Hematopoietic multipotent progenitor cell treated with erythropoietin and hydrocortisone succinate and interleukin-3 and kit ligand, for 17 days (in vitro differentiated cells): ENCODE data around the gene NELL1.

Experiments used
- DNase-seq: peaks from one replicate; pipeline ENCODE4 v3.0.0-alpha.2; 2015; ENCODE audit warnings: low spot score

The NELL1 gene

DNA sequence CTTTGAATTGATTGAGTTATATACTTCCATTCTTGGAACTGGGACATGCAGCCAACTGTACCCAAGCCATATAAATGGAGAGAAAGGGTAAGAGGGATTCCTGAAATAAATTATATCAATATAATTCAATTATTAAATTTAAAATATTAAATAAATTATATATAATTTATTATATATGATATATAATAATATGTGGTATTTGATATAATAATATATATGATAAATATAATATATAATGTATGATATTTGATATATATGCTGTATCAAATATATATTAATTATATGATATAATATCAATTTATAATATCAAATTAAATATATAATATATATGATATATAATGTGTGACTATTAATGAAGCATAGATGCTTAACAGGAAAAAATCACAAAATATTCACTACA lies 677.0 kb downstream of the NELL1 start:
- no peak for DNase-seq

DNA sequence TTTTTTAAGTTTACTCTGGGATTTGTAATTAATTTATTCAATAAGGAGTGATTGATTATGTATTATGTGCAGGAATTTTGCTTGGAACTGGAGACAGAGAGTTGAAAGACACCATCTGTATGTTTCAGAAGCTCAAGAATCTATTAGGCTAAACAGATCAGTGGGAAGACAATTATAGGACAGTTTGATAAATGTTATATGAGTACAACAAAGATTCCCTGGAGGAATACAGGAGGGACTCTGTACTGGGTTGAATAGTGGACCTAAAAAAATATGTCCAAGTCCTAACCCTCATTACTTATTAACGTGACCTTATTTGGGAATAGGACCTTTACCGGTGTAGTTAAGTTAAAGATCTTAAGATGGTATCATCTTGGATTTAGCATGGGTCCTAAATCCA lies 681.2 kb downstream of the NELL1 start:
- DNase-seq, result no peak

DNA sequence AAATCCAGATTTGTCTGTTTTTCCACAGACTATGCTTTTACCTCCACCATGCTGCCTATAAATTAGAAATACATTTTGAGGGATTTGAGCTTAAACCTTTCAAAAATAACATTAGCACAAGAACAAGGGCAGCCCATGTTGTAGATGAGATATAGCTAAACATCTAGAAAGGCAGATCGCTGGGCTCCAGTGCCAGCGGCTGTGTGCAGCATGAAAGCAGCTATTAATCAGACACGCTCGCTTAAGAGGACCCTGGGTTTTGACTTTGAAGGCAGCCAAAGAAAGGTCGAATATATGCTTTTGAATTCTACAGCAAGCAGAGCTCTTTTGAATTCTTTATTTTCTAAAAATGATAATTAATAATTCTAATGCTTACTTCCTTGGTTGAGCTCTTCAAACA lies 684.0 kb downstream of the NELL1 start:
- DNase-seq, result no peak

DNA sequence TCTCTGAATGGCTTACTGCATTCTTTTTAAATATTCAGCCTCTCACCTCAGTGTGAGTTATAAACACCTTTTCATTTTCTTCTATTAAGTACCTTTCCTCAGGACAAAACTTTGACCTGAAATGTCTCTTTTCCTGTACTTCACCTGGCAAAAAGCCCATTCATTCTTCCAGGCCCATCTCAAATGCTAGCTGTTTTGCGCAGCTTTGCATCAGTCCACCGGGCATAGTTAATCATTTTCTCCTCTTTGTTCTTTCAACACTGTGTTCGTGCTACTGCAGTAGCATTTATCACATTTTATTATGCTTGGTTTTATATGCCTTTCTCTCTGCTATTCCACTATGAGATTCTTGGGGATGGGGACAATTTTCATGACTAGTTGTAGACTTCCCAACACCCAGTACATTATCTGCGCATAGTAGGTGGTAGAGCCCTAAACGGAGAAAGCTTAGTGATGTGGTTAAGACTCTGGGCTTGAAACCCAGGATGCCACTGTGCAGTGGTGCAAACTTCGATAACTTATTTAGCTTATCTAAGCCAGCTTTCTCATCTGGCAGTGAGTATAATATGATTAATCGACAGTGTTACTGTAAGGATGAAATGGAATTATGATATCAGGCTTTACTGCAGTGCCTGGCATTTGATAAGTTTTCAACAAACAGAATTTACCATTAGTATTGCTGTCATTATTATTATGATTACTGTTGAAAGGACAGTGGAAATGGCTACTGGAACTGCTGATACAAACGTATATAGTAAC lies 695.7 kb downstream of the NELL1 start:
- DNase-seq, result no peak

DNA sequence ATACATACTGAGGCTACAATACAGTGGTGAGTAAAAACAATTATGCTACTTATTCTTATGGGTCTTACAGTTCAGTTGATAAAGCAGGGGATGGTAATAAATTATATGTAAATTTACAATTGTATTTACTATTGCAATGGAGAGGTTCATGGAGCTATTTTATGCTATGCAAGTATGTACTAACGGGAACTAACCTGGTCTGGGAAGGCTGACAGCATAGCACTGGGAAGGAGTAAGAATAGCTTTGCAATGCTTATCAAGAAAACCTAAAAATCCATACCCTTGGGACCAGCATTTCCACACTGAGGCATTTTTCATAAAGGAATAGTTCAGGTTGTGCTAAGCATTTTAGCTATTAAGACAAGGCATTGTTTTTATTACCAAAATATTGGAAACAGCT lies 700.6 kb downstream of the NELL1 start:
- no peak for DNase-seq

DNA sequence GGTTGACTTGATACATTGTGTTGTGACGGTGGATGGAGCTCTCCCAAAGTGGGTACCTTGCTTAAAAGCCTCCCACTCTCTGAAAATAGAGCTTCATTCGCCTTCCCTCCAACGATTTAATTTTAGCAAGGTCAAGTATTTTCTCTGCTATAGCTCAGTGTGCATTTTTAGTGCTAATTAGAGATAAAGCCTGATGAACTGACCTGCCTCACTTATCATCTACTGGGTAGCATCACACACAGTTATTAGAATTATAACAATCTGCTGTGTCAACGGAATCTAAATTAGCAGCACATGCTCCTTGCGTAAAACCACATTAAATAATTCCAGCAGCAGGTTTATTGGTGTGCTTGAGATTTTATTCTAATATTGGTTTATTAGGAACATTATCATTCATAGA lies 701.7 kb downstream of the NELL1 start:
- DNase-seq, result no peak

DNA sequence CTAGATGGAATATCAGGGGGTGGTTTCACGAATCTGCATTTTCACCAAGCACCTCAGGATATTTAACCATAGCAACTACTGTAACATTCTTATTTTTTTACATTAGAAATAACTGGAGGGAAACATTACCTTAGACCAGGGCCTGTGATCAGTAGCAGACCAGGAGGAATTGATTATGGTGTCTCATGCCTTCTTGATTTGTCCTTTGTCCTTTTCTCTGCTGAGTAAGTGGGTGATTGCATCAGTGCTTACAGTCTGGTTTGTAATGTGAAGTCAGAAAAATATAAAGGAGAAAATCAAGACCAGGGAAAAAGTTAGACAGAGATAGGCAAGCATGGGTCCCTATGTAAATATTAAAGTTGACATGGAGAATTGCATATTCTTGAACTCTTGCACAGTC lies 703.3 kb downstream of the NELL1 start:
- DNase-seq, result no peak

DNA sequence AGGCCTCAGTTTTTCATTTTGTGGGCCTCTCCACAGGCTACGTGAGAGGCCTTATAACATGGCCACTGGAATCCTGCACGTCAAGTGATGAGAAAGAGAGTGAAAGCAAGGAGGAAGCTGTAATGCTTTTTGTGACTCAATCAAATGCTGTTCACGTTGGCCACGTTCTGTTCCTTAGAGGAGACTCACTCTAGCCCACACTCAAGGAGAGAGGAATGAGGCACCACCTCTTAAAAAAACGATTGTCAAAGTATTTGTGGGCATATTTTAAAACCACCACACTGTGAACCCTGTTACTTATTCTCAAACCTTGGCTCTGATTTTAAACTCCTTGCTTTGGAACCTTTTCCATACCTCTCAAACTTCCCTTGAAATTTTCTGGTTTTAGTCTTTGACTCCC lies 705.0 kb downstream of the NELL1 start:
- no peak for DNase-seq

DNA sequence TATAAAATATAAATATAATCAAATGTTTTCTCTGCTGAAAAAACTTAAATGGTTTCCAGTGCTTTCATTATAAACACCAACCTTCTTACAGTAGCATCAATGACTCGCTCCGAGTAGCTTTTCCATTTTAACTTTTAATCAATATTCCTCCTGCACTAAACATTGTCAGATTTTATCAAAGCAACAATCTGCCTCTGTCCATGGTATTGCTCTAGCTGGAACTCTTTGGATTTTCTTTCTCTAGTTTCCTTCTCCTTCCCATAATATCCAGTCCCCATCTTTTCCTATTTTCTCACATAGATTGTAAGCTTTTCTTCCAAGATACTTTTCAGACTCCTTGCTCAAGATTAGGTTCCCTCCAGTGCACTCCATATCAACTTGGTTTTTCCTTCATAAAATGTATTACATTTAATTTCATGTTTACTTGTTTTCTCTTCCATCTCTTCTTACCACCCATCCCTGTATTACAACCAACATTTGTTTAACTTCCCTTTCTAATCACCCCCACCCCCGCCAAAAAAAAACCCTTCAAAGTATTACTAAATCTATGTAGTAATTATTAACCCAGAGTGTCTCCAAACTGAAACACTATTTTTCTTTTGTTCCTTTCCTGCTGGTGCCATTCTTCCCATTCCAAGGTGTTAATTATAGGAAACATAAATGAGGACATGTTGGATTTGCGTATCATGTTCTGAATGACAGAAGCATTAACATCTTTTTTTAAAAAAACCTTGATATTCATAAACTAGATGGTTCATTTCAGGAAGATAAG lies 716.5 kb downstream of the NELL1 start:
- DNase-seq, result no peak

DNA sequence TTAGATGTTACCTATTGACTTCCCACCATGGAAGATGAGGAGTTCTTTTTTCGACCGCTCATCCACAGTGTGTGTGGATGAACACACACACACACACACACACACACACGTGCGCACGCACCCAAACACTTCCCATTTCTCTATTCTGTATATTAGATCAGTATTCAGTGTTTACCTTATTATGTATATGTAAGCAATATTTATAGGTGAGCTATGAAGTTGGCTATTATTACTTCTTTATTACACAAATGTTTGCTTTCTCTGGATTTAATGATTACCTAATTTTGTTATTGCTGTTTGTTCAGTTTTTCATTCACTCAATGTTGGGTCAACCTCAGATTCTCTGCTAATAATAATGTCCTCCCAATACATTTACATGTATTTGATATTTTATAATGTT lies 721.0 kb downstream of the NELL1 start:
- DNase-seq, result no peak

DNA sequence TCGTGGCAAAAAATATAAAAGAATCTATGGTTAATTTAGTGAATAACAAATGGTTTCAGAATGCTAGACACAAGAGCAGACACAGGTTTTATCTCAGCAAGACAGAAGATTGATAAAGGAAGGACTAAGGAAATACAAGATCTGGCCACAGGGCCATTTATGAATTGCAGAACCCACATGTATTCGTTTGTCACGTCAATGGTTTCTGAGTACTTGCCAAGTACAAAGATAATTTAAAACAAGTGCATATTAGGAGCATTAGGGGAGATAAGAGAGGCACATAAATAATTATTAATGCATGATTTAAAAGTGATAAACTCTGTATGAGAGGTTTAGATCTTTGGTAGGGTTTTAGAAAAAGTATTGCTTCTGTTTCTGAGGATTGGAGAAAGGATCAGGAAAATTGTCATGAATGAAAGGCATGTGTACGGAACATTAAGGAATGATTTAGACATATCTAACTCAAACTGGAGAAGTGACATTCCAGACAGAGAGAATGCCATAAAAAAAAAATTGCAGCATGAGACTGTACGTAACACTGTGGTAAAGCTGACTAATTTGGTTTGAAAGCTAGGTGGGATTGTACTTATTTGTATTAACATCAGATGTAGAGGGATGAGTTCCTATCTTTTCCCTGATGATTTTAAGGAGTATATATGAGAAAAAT lies 727.1 kb downstream of the NELL1 start:
- no peak for DNase-seq

DNA sequence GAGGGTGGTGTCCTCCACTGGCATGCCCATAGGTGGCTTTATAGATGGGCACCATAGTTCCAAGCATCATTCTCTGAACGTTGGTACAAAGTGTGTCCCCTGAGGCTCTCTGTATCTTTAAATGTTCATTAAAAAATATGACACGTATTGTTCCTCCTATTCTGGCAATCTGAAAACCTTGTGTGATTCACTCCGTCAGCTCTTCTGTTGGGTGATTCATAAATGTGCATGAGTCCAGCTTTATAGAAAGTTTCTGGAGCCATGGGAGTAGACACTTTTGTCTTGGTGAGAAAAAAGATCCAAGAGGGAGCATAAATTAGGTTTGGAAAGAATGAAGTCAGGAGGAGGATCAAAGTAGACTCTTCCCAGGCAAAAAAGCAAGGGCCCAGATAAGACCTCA lies 728.8 kb downstream of the NELL1 start:
- no peak for DNase-seq

DNA sequence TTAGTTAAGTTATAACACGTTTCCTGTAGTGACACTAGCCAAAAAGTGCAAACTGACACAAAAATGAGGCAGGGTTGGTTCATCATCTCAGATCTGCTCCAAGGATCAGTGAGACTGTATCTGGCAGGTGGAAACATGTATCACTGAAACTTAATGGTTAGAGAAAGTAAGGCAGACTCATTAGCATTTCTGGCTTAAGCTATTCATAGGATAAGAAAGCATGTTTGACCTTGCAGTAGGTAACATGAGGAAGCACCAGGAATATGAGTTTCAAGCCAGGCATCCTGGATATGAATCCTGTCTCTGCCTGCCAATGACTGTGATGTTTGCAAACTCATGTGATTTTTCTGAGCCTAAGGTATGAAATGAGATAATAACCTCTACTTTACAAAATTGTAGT lies 732.1 kb downstream of the NELL1 start:
- no peak for DNase-seq

DNA sequence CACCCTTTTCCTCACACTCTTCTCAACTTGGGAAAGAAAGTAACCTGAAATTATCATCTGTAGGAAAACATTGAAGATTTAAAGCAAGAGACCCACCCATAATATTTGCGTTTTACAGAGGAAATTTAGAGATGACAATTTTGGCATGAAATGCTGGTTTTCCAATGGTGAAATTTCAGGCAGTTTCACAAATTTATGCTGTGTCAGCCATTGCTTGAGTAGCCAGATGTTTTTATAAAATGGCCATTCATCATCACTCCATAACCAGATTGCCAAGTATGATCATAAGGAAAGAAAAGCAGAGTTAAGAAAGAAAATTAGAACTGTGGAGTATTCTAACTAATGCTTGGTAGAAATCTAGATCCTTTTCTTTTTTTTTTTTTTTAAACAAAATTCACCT lies 732.9 kb downstream of the NELL1 start:
- no peak for DNase-seq

DNA sequence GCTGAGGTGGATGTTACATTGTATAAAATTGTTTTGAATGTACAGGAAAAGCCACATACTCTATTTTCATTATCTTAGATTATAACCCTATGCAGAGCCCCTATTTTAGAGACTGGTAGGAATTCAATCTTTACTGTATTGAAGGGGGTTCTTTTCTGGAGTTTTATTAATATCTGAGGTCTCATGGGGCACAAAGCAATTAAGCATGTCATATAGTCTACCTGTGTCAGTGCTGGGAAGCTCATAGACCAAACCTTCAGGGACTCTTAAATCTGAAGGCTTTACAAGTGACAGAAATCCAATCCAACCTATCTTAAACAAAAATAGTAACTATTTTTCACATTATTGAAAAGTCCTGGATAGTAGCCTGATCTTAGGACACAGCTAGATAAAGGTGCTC lies 733.7 kb downstream of the NELL1 start:
- no peak for DNase-seq

DNA sequence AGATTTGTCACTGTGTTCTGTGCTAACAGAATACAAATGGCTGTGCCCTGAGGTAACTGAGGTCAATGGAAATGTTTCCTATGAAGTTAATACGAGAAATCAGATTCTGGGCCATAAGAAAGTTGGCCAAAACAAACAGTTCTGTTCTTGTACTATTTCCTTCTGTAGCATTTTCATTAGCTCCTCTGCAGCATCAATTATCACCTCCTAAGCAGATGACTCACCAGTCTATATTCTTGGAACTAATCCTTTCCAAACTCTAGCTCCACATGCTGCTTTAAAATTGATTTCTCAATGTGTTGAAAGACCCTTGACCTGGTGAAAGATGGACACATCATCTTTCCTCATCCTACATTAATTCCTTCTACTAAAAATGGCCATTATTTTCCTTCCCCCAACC lies 736.0 kb downstream of the NELL1 start:
- DNase-seq, result no peak

DNA sequence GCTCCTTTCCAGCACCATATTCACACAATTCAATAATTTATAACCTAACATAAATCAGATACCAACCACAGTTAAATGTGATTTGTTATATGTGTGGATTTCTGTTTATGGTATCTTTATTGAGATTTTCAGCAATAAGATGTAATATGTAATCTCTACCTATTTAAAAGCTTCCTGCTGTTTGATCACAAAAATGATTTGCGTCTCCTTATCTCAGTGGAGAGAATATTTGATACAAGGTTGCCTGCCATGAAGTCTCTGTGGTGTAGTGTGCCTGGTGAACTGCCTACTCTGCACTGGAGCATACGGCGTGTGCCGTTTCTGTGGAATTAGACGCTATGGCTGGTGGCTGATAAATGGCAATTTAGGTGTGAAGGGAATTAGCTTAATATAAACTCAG lies 741.1 kb downstream of the NELL1 start:
- DNase-seq, result no peak

DNA sequence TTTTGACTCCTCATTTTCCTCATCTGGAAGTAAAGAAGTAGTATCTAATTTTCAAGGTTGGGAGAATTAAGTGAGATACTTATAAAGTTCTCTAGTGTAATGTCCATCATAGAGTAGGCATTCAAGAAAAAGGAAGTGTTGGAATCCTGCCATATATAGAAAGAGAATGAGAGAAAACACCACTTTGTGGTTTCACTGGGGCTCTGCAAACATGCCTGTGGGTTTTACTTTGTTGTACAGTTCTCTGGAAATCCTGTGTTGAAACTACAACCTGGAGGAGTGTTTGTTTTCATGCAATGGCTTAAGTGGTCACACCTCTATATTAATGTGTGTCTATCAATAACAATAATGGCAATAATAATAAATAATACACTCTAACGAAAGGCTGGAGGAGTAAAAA lies 741.7 kb downstream of the NELL1 start:
- no peak for DNase-seq

DNA sequence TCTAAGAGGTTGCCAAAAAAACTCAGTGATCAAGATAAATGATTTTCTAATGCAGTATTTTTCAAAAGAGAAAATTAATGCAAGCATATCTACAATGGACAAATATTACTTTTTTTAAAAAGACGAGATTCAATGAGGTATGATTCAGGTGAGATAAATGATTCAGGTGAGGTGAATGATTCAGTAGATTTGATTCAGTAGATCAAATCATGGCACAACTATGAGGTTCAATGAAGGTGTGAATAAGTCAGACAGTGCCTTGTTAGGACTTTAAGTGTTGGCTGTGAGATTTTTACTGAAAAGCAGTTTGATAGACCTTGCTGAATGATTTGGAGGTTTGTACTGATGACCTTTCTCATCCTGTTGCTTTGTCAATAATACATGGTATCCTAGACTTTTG lies 742.2 kb downstream of the NELL1 start:
- DNase-seq, result no peak

DNA sequence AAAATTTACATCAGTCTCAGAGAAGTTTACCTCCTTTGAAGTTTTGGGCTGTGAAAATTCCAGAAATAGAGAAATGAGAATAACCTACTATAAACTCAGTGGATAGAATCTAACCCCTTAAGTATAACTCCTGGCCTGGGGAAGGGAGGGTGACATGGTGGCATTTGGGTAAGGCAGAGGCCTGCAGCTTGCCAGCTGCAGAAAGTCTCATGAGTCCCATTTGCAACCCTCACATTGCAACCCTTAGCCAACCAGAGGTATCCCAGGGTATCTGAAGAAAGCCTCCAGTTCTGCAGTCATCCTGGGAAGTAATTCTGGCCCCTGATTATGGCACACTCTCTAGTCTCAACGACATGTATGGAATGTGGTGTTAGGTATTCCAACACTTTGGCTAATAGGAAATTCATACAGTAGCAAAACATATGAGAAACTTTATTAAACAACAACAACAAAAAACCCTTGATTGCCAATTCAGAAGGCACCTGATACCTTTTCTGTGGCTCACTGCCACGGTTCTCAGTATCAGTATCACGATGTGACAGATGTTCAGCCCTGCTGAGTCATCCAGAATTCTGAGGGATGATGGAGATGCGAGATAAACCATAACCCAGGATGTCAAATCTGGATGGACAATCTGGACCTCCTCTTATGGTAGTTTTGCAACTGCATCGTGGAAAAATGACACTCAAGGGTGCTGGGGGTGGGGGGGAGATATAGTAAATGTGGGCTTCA lies 743.4 kb downstream of the NELL1 start:
- DNase-seq, result no peak

DNA sequence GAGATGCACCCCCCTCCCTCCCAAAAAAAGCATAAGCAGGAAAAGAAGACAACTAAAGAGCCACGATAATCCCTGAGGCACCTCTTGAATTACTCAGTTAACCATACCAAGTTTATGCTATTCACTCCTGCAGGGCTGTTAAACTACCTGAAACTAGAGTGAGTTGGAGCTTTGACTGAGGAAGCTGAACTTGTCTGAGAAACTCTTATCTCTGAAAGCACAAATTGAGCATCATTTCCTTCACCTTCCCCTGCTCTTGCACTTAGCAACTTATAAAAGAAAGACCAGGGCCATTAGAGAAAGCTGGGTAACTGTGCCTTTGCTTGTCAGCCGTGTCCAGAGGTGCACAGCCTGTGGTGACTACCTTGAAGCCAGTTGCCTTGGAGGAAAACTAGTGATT lies 745.6 kb downstream of the NELL1 start:
- no peak for DNase-seq

DNA sequence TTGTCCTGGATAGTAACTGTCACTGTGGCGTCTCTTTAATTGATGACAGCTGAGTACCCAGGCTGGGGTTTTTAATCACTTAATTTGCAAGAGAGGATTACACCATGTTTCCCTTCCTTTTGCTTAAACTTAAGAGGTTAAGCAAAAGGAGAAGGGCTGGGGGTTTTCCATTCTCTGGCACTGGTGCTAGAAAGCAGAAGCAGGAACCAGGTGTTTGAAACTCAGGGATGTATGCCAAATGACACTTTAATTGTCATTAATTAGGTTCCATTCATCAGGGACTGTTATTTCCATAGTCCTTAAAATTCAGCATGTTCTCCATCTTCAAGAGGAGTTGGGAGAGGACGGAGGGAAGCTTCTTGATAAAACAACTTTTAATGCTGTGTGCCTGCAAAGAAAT lies 746.2 kb downstream of the NELL1 start:
- no peak for DNase-seq
